ENCODE data around the gene GPR17. TPM values are rescaled to one million over a fixed set of nuclear protein-coding genes. Genes with fewer than 3 reads are reported as not detected.

Gene GPR17
- total and polyA plus RNA-seq, 2 donors (not counting 1 experiment from before 2014, with no cell fraction given) = not detected

- Histone ChIP-seq H4K20me1 (ENCODE audit: control insufficient read depth, extremely low read depth, insufficient read depth, low read length) (no peaks in the 10 kb centered on the region), H3K9me3 (ENCODE audit: control insufficient read depth, insufficient read depth, low read depth, low read length) (no peaks in the 10 kb centered on the region), H3K79me2 (ENCODE audit: control insufficient read depth, insufficient read depth, low read length) (no peaks in the 10 kb centered on the region), H3K36me3 (ENCODE audit: control insufficient read depth, insufficient read depth, low read length) (no peaks in the 10 kb centered on the region), H3K4me2 (ENCODE audit: extremely low read depth, insufficient read depth, low read length) (no peak overlapping the region), H3K27me3 (ENCODE audit: control insufficient read depth, insufficient read depth, low read length) (no peaks in the 10 kb centered on the region), H3K4me1 (ENCODE audit: control insufficient read depth, extremely low read depth, insufficient read depth, low read length) (peaks cover 3% of the 10 kb centered on the region), H3K4me3 (replicated peaks in 1 of 4; ENCODE audit: control extremely low read depth in 1 of 4, insufficient read depth in 1 of 4, low read depth in 3 of 4, low read length in 4 of 4) (no peak overlapping the region), H3K27ac (ENCODE audit: insufficient read depth, low read length) (no peak overlapping the region), H3K9ac (ENCODE audit: insufficient read depth, low read length) (no peak overlapping the region), H2AFZ (ENCODE audit: low read length) (no peak overlapping the region)
- DNase-seq (ENCODE audit: low read depth in 2 of 2) = no peak
- TF ChIP-seq EZH2 (IDR thresholded peaks at IDR 0.05; ENCODE audit: low read length, missing control alignments) = no peak
- TF ChIP-seq CTCF (conservative IDR thresholded peaks at IDR 0.05 in 1 of 2, IDR thresholded peaks at IDR 0.05 in 1 of 2; ENCODE audit: low read depth in 1 of 2, low read length in 2 of 2) = no peak
Observed at GRCh38 chr2:127645026-127645394, 943 bp upstream of the GPR17 start.

- DNase-seq (ENCODE audit: low read depth in 2 of 2) = no peak
- Histone ChIP-seq H3K4me1 (ENCODE audit: control insufficient read depth, extremely low read depth, insufficient read depth, low read length) (peaks cover 3% of the 10 kb centered on the region), H3K27me3 (ENCODE audit: control insufficient read depth, insufficient read depth, low read length) (no peaks in the 10 kb centered on the region), H3K27ac (ENCODE audit: insufficient read depth, low read length) (no peak overlapping the region), H3K79me2 (ENCODE audit: control insufficient read depth, insufficient read depth, low read length) (no peaks in the 10 kb centered on the region), H3K9ac (ENCODE audit: insufficient read depth, low read length) (no peak overlapping the region), H4K20me1 (ENCODE audit: control insufficient read depth, extremely low read depth, insufficient read depth, low read length) (no peaks in the 10 kb centered on the region), H3K4me2 (ENCODE audit: extremely low read depth, insufficient read depth, low read length) (no peak overlapping the region), H3K36me3 (ENCODE audit: control insufficient read depth, insufficient read depth, low read length) (no peaks in the 10 kb centered on the region), H3K9me3 (ENCODE audit: control insufficient read depth, insufficient read depth, low read depth, low read length) (no peaks in the 10 kb centered on the region), H3K4me3 (replicated peaks in 1 of 4; ENCODE audit: control extremely low read depth in 1 of 4, insufficient read depth in 1 of 4, low read depth in 3 of 4, low read length in 4 of 4) (no peak overlapping the region), H2AFZ (ENCODE audit: low read length) (no peak overlapping the region)
- no peak for TF ChIP-seq EZH2 (IDR thresholded peaks at IDR 0.05; ENCODE audit: low read length, missing control alignments)
- no peak for TF ChIP-seq CTCF (conservative IDR thresholded peaks at IDR 0.05 in 1 of 2, IDR thresholded peaks at IDR 0.05 in 1 of 2; ENCODE audit: low read depth in 1 of 2, low read length in 2 of 2)
Observed at GRCh38 chr2:127646487-127647241, 711 bp downstream of the GPR17 start.

GRCh38 chr2:127647242-127648190, 1.6 kb downstream of the GPR17 start:
- TF ChIP-seq CTCF (conservative IDR thresholded peaks at IDR 0.05 in 1 of 2, IDR thresholded peaks at IDR 0.05 in 1 of 2; ENCODE audit: low read depth in 1 of 2, low read length in 2 of 2) (no peak), EZH2 (IDR thresholded peaks at IDR 0.05; ENCODE audit: low read length, missing control alignments) (no peak)
- no peaks in the 10 kb centered on the region for H3K27me3 ChIP-seq (ENCODE audit: control insufficient read depth, insufficient read depth, low read length)
- no peak overlapping the region for H3K9ac ChIP-seq (ENCODE audit: insufficient read depth, low read length)
- no peaks in the 10 kb centered on the region for H3K9me3 ChIP-seq (ENCODE audit: control insufficient read depth, insufficient read depth, low read depth, low read length)
- H2AFZ ChIP-seq (ENCODE audit: low read length) = no peak overlapping the region
- H3K4me2 ChIP-seq (ENCODE audit: extremely low read depth, insufficient read depth, low read length) = no peak overlapping the region
- peak in 1 of 2 donors; percentile 54 for DNase-seq (ENCODE audit: low read depth in 2 of 2)
- no peak overlapping the region for H3K4me3 ChIP-seq (replicated peaks in 1 of 4; ENCODE audit: control extremely low read depth in 1 of 4, insufficient read depth in 1 of 4, low read depth in 3 of 4, low read length in 4 of 4)
- H3K4me1 ChIP-seq (ENCODE audit: control insufficient read depth, extremely low read depth, insufficient read depth, low read length) = peaks cover 3% of the 10 kb centered on the region
- H3K36me3 ChIP-seq (ENCODE audit: control insufficient read depth, insufficient read depth, low read length) = no peaks in the 10 kb centered on the region
- H3K79me2 ChIP-seq (ENCODE audit: control insufficient read depth, insufficient read depth, low read length) = no peaks in the 10 kb centered on the region
- H4K20me1 ChIP-seq (ENCODE audit: control insufficient read depth, extremely low read depth, insufficient read depth, low read length) = no peaks in the 10 kb centered on the region
- H3K27ac ChIP-seq (ENCODE audit: insufficient read depth, low read length) = no peak overlapping the region
